Activated CD8-positive, alpha-beta T cell treated with anti-CD3 and anti-CD28 coated beads, Interleukin-2, amount 10 ng/mL, durations not matched to agents 7 days and 5 days (primary cell): ENCODE results near the gene MAPK13. TPM values are rescaled to one million over a fixed set of nuclear protein-coding genes. Genes with fewer than 3 reads are reported as not detected.
"Not testable (repeated sequence)": the region's sequence is repeated elsewhere in the genome, so short reads cannot be mapped to it uniquely, and the experiment has no call there.

Experiments
- ATAC-seq: fragments of 150-1000 bp; cut with Tn5 transposase; one replicate; pipeline ENCODE4 v1.10.0; 2021; ENCODE audit warnings: moderate library complexity
- CTCF ChIA-PET: fragments of 350-600 bp; sonication (Branson Sonifier 250); formaldehyde crosslinking; loops from one replicate; lab custom pipeline; 2021; ENCODE audit warnings: antibody characterized with exemption; lab: Charles Lee
- POLR2A ChIA-PET: fragments of 350-600 bp; sonication (Branson Sonifier 250); formaldehyde crosslinking; loops from one replicate; lab custom pipeline; 2021; ENCODE audit warnings: antibody characterized with exemption; lab: Charles Lee
- DNase-seq: peaks from one replicate; pipeline ENCODE4 v3.0.0-alpha.2; 2020
- H3K27ac Mint-ChIP-seq: one replicate; pipeline ENCODE4 v1.8.0; 2021; ENCODE audit warnings: mild to moderate bottlenecking, mixed read lengths
- H3K27me3 Mint-ChIP-seq: one replicate; pipeline ENCODE4 v1.8.0; 2021; ENCODE audit warnings: low read depth, mixed read lengths
- H3K36me3 Mint-ChIP-seq: one replicate; pipeline ENCODE4 v1.8.0; 2021; ENCODE audit warnings: low read depth, mixed read lengths
- H3K4me1 Mint-ChIP-seq: one replicate; pipeline ENCODE4 v1.8.0; 2021; ENCODE audit warnings: low read depth, mixed read lengths
- H3K4me3 Mint-ChIP-seq: one replicate; pipeline ENCODE4 v1.8.0; 2021; ENCODE audit warnings: mild to moderate bottlenecking, mixed read lengths
- H3K9me3 Mint-ChIP-seq: one replicate; pipeline ENCODE4 v1.8.0; 2022; ENCODE audit warnings: mixed read lengths; ENCODE audit not compliant: insufficient read depth
- total RNA-seq, 2 experiments: library from RNA; stranded (reverse); gene quantifications; one replicate each; pipeline ENCODE4 v1.2.3, GENCODE V29; 2021

Gene MAPK13
- 10 to 100 TPM; 42.6 to 43.5 TPM for total RNA-seq

DNA sequence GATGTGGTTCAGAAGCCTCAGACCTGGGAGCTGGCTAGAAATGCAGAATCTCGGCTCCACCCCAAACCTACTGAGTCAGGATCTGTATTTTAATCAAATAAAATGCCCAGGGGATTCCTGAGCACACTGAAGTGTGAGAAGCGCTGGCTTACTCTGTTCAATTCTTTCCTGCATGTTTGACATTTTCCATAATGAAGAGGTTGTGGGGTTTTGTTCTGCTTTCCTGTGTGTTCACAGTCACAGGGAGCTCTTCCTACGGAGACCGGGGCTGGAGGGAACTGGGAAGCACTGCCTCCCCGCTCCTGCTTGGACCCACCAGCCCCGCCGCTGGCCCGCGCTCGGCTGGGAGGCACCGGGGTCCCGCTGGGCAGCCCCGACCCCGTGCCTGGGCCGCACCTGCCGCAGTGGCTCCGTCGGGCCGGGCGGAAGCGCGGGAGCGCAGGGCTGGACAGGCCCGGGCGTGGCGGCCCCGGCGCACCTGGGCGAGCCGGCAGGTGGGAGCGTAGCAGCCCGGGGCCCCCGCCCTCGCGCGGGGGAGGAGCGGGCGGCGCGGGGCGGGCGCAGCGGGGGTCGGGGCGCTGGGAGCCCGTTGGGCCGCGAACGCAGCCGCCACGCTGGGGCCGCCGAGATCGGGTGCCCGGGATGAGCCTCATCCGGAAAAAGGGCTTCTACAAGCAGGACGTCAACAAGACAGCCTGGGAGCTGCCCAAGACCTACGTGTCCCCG lies at the start of gene MAPK13:
MAPK13 (plus strand) TSS at position 573 of the 726 bp plus-strand sequence; CDS start at position 643, 70 bp downstream.
- POLR2A ChIA-PET: interaction anchor here (1.1 to 3.6 kb wide), 5 partner anchors 9 to 102 kb away, joined by 3 to 53 read pairs (median 7); partner anchors contain the start of gene MAPK14
- DNase-seq (no peak), ATAC-seq (peak; percentile 37)
- Mint-ChIP-seq H3K4me3 (peak within 1 kb of the TSS; percentile 86), H3K9me3 (no peaks in the 10 kb centered on the region), H3K27me3 (no peaks in the 10 kb centered on the region), H3K27ac (peak within 1 kb of the TSS; percentile 93), H3K4me1 (peaks cover 74% of the 10 kb centered on the region), H3K36me3 (peaks cover 19% of the 10 kb centered on the region)
- CTCF ChIA-PET: interaction anchor here (0.5 to 3.3 kb wide), 6 partner anchors 9 to 172 kb away, joined by 4 to 37 read pairs (median 8); partner anchors contain the start of gene MAPK14

DNA sequence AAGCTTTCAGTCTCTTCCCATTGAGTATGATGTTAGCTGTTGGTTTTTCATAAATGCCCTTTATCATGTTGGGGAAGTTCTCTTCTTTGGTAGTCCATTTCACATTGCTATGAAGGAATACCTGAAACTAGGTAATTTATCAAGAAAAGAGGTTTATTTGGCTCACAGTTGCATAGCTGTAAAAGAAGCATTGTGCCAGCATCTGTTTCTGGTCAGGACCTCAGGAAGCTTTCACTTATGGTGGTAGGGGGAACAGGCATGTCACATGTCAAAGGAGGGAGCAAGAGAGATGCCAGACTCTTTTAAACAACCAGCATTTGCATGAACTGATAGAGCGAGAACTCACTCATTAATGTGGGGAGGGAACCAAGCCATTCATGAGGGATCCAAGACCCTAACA lies 48.0 kb upstream of the MAPK13 start:
- H3K27me3 Mint-ChIP-seq: no peaks in the 10 kb centered on the region
- H3K27ac Mint-ChIP-seq: no peak overlapping the region
- ChIA-PET POLR2A (no interaction called here), CTCF (interaction anchor here (0.8 to 1.6 kb wide), 2 partner anchors 12 to 15 kb away, joined by 4 to 5 read pairs; no protein-coding TSS in a partner anchor)
- no peak overlapping the region for H3K4me3 Mint-ChIP-seq
- H3K36me3 Mint-ChIP-seq: peaks cover 77% of the 10 kb centered on the region
- peaks cover 21% of the 10 kb centered on the region for H3K9me3 Mint-ChIP-seq
- no peak for ATAC-seq
- H3K4me1 Mint-ChIP-seq: no peaks in the 10 kb centered on the region
- no peak for DNase-seq

DNA sequence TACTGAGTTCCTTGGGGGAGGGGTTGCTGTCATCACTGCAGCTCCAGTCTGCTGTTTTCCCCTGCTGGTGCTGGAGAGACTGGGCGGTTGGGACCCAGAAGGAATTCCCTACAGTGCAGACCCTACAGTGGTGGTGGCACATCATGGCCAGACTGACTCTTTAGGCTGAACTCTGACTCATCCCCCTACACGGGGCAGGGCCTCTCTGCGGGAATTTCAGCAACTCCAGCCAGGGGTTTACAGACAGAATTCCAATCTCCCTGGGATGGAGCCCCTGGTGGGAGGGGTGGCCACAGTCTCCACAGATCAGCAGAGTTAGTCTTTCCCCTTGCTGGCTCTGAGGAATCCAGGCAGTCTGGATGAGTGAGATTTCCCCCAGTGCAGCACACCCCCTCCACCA lies 46.9 kb upstream of the MAPK13 start:
- H3K4me1 Mint-ChIP-seq: no peaks in the 10 kb centered on the region
- ChIA-PET CTCF (interaction anchor here (1.4 kb wide), 1 partner anchor 10 kb away, joined by 3 read pairs; no protein-coding TSS in a partner anchor), POLR2A (no interaction called here)
- ATAC-seq: no peak
- no peaks in the 10 kb centered on the region for H3K27me3 Mint-ChIP-seq
- H3K36me3 Mint-ChIP-seq: peaks cover 82% of the 10 kb centered on the region
- no peak overlapping the region for H3K27ac Mint-ChIP-seq
- no peak for DNase-seq
- H3K4me3 Mint-ChIP-seq: no peak overlapping the region
- peaks cover 23% of the 10 kb centered on the region for H3K9me3 Mint-ChIP-seq

DNA sequence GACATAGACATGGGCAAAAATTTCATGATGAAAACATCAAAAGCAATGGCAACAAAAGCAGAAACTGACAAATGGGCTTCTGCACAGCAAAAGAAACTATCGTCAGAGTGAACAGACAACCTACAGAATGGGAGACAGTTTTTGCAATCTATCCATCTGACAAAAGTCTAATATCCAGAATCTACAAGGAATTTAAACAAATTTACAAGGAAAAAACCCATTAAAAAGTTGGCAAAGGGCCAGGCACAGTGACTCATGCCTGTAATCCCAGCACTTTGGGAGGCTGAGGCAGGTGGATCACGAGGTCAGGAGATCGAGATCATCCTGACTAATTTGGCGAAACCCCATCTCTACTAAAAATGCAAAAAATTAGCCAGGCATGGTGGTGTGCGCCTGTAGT lies 42.1 kb upstream of the MAPK13 start:
- ATAC-seq, H3K27me3 Mint-ChIP-seq, H3K4me1 Mint-ChIP-seq, POLR2A ChIA-PET, H3K4me3 Mint-ChIP-seq, DNase-seq, H3K27ac Mint-ChIP-seq, H3K9me3 Mint-ChIP-seq, CTCF ChIA-PET: not testable (repeated sequence)
- peaks cover 55% of the 10 kb centered on the region for H3K36me3 Mint-ChIP-seq

DNA sequence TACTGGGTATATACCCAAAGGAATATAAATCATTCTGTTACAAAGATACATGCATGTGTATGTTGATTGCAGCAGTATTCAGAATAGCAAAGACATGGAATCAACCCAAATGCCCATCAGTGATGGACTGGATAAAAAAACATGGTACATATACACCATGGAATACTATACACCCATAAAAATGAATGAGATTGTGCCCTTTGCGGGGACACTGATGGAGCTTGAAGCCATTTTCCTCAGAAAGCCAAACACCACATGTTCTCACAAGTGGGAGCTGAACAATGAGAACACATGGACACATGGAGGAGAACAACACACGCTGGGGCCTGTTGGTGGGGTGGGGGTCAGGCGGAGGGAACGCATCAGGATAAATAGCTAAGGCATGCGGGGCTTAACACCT lies 41.3 kb upstream of the MAPK13 start:
- POLR2A ChIA-PET: no interaction called here

DNA sequence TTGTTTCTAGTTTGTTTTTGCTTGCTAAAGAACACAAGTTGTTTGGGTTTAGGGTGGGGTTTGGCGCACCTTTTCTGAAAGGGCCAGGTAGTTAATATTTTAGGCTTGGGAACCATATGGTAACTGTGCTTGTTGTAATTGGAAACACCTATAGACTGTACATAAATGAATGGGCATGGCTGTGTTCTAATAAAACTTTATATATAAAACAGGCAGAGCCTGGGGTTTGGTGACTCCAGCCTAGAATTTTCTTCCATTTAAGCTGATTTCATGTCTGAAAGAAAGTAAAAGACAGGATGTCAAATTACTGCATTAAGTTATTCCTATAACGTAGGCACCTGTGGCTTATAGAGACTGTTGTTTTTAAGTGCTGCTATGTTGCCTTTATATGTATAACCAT lies 36.1 kb upstream of the MAPK13 start:
- Mint-ChIP-seq H3K4me3 (no peak overlapping the region), H3K36me3 (peaks cover 31% of the 10 kb centered on the region), H3K4me1 (peaks cover 22% of the 10 kb centered on the region), H3K27me3 (no peaks in the 10 kb centered on the region), H3K27ac (no peak overlapping the region), H3K9me3 (no peaks in the 10 kb centered on the region)
- ATAC-seq: no peak
- ChIA-PET POLR2A (interaction anchor here (1.2 to 4.3 kb wide), 2 partner anchors 27 to 66 kb away, joined by 10 to 37 read pairs; partner anchors contain the start of gene MAPK14), CTCF (interaction anchor here (0.6 to 7.2 kb wide), 48 partner anchors 9 to 268 kb away, joined by 3 to 174 read pairs (median 6); partner anchors contain the start of genes MAPK14 and SLC26A8)
- DNase-seq: no peak

More for the DNA sequence above, 41.3 kb upstream of the MAPK13 start:
- Mint-ChIP-seq H3K27me3 (no peaks in the 10 kb centered on the region), H3K4me1 (no peaks in the 10 kb centered on the region), H3K9me3 (peaks cover 7% of the 10 kb centered on the region), H3K36me3 (peaks cover 46% of the 10 kb centered on the region), H3K4me3 (no peak overlapping the region), H3K27ac (no peak overlapping the region)
- DNase-seq: no peak
- ATAC-seq: no peak
- CTCF ChIA-PET: interaction anchor here (2.1 kb wide), 1 partner anchor 61 kb away, joined by 5 read pairs; the partner anchor contains the start of gene MAPK14

DNA sequence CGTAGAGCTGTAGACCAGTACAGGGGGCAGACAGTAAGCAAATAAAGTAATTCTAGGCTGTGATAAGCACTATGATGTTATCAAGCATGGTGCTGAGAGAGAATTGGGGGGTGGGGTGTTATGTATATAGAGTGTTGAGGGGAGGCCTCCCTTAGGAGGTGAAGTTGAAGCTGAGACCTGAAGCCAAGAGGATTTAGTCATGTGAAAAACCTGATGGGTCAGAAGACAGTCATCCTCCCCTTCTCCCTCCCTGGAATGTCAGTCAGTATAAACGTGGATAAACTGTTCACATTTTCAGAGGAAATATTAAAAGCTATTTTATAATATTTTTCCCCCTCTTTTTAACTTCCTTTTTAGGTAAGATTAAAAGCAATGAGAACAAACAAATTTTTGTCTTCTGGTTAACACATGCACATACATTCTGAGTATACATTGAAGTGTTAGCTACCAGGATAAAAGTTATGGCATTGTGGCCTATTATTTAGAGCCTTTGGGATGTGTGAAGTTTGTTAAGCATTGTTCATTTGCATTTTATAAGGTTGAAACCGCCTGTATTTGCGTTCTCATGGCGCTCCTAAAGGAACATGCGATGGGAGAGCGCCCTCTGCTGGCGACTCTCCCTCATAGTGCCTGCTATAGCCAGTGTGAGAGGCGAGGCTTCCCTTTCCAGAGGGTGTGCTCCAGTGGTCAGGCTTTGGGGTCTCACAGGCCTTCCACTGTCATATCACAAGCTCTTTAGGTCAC lies 35.4 kb upstream of the MAPK13 start:
- ATAC-seq (peak; percentile 93), DNase-seq (peak; percentile 85)
- H3K36me3 Mint-ChIP-seq: peaks cover 33% of the 10 kb centered on the region
- no peaks in the 10 kb centered on the region for H3K27me3 Mint-ChIP-seq
- H3K4me3 Mint-ChIP-seq: no peak overlapping the region
- H3K4me1 Mint-ChIP-seq: peaks cover 28% of the 10 kb centered on the region
- H3K9me3 Mint-ChIP-seq: no peaks in the 10 kb centered on the region
- no peak overlapping the region for H3K27ac Mint-ChIP-seq
- CTCF ChIA-PET: interaction anchor here (0.6 to 7.2 kb wide), 64 partner anchors 9 to 408 kb away, joined by 3 to 174 read pairs (median 5); partner anchors contain the start of genes ARMC12, MAPK14 and SLC26A8
- POLR2A ChIA-PET: interaction anchor here (0.7 to 4.3 kb wide), 3 partner anchors 26 to 112 kb away, joined by 4 to 37 read pairs (median 10); partner anchors contain the start of gene MAPK14

DNA sequence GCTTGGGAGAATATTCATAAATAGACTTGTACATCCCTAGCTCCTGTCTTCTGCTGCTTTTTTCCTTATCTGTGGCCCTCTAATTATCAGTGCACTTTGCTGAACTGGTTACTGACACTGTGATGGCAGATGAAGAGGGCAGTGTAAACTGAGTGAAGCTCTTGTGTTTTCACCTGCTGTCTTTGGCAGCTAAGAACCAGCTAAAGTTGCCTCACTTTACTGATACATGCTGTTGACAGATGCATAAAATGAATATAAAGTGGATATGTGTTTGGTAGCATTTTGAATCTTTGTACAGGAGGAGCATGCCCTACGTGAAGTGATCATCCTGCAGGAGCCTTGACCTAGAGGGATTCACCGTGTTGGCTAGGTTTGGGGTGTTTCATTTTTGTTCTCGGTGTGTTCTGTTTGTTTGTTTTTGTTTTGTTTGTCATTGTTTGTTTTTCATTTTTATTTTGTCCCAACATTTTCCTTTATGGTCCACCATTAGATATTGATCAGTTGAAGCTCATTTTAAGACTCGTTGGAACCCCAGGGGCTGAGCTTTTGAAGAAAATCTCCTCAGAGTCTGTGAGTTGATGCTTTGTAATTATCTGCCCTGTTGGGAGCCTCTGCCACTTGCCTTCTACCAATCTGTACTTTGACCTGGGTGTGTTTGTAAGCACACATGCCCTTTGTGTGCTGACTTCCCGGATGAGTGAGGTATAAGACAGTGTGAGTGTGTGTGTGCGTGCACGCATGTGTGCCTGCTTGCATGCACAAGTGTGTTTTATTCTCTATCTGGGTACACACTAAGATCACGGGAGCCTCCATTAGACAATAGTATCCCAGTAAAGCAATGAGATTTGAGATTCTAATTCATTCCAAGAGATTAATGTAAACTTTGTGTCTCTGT lies 34.6 kb upstream of the MAPK13 start:
- ChIA-PET POLR2A (interaction anchor here (0.7 to 4.3 kb wide), 3 partner anchors 25 to 111 kb away, joined by 4 to 37 read pairs (median 10); partner anchors contain the start of gene MAPK14), CTCF (interaction anchor here (0.6 to 7.2 kb wide), 50 partner anchors 9 to 407 kb away, joined by 3 to 174 read pairs (median 5); partner anchors contain the start of genes ARMC12 and MAPK14)
- peaks cover 37% of the 10 kb centered on the region for H3K36me3 Mint-ChIP-seq
- H3K9me3 Mint-ChIP-seq: no peaks in the 10 kb centered on the region
- H3K27ac Mint-ChIP-seq: no peak overlapping the region
- H3K4me3 Mint-ChIP-seq: no peak overlapping the region
- ATAC-seq (no peak), DNase-seq (no peak)
- H3K27me3 Mint-ChIP-seq: no peaks in the 10 kb centered on the region
- peaks cover 34% of the 10 kb centered on the region for H3K4me1 Mint-ChIP-seq

DNA sequence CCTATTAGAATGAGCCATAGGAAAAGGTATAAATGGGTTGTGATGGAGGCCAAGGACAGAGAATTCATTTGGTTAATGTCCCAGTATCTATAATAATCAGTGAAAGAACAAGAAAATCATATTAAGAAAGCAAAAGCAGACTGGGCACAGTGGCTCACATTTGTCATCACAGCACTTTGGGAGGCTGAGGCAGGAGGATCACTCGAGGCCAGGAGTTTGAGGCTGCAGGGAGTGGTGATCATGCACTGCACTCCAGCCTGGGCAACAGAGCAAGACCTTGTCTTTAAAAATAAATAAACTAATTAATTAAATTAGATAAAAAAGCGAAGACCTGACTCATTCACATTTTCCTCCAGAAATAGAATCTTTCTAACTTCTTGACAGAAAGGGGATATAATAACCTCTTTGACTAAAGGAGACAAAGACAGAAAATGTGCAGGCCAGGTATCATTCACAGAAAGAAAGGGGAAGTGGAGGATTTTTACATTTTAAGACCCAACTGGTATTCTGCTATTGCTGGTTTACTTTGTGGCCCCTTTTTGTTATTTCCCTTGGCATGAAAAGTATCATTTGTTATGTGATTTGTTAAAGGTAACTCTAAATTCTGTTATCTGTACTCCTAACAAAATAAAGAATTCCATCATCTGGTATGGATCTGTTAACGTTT lies 31.9 kb upstream of the MAPK13 start:
- ATAC-seq (no peak), DNase-seq (no peak)
- Mint-ChIP-seq H3K36me3 (peaks cover 25% of the 10 kb centered on the region), H3K9me3 (no peaks in the 10 kb centered on the region), H3K4me1 (peaks cover 36% of the 10 kb centered on the region), H3K4me3 (no peak overlapping the region), H3K27ac (no peak overlapping the region), H3K27me3 (no peaks in the 10 kb centered on the region)
- CTCF ChIA-PET: interaction anchor here (0.9 to 7.2 kb wide), 6 partner anchors 17 to 71 kb away, joined by 3 to 174 read pairs (median 24); partner anchors contain the start of gene MAPK14
- POLR2A ChIA-PET: interaction anchor here (1.1 to 4.3 kb wide), 3 partner anchors 11 to 71 kb away, joined by 3 to 37 read pairs (median 15); partner anchors contain the start of gene MAPK14
